HUES6 (cell line): ENCODE results near the gene PLCD4.
A peak's percentile ranks its signal among the peaks of the same experiment; 100 is the strongest.

Experiments
- H3K27ac ChIP-seq: 2 replicates; pipeline ENCODE4 v1.7.0; 2013; ENCODE audit warnings: low read depth, mild to moderate bottlenecking, low read length, inconsistent platforms
- H3K27me3 ChIP-seq: 2 replicates; pipeline ENCODE4 v1.6.1; 2013; ENCODE audit warnings: low read length; ENCODE audit not compliant: control insufficient read depth, insufficient read depth
- H3K36me3 ChIP-seq: 2 replicates; pipeline ENCODE4 v1.6.1; 2013; ENCODE audit warnings: low read length; ENCODE audit not compliant: control insufficient read depth, insufficient read depth
- H3K4me1 ChIP-seq: 2 replicates; pipeline ENCODE4 v1.6.1; 2013; ENCODE audit warnings: low read length; ENCODE audit not compliant: control insufficient read depth, insufficient read depth
- H3K4me3 ChIP-seq: 2 replicates; pipeline ENCODE4 v1.5.1; 2013; ENCODE audit warnings: low read depth, low read length
- H3K9ac ChIP-seq: one replicate; pipeline ENCODE4 v1.6.1; 2013; ENCODE audit warnings: mild to moderate bottlenecking, low read length
- H3K9me3 ChIP-seq: 2 replicates; pipeline ENCODE4 v1.6.1; 2013; ENCODE audit warnings: low read depth, low read length; ENCODE audit not compliant: control insufficient read depth, insufficient read depth

Gene PLCD4

GRCh38 chr2:218671097-218671653, 63.5 kb downstream of the PLCD4 start:
- H3K9me3 ChIP-seq, result no peaks in the 10 kb centered on the region
- peak overlapping the region; percentile 1; the same call in 1 of the 2 replicates for H3K27ac ChIP-seq
- H3K4me1 ChIP-seq, result peaks cover 8% of the 10 kb centered on the region; the same call in 1 of the 2 replicates
- H3K4me3 ChIP-seq, result peak overlapping the region; percentile 77
- peaks cover 30% of the 10 kb centered on the region for H3K36me3 ChIP-seq
- H3K9ac ChIP-seq, result peak overlapping the region; percentile 98
- H3K27me3 ChIP-seq, result no peaks in the 10 kb centered on the region

GRCh38 chr2:218671654-218672566, 64.2 kb downstream of the PLCD4 start, which contains the start of the genes RNF25 and STK36:
TSS of gene RNF25 (minus strand) at chr2:218672002. CDS start at chr2:218671970, 32 bp downstream.
TSS of gene STK36 (plus strand) at chr2:218672086. CDS start at chr2:218672830, 744 bp downstream.
- Histone ChIP-seq H3K9ac (peak within 1 kb of the TSS; percentile 98), H3K4me1 (peaks cover 8% of the 10 kb centered on the region; the same call in 1 of the 2 replicates), H3K27ac (peak within 1 kb of the TSS; percentile 87), H3K36me3 (peaks cover 26% of the 10 kb centered on the region), H3K4me3 (peak within 1 kb of the TSS; percentile 77), H3K9me3 (no peaks in the 10 kb centered on the region), H3K27me3 (no peaks in the 10 kb centered on the region)

GRCh38 chr2:218679119-218679518, 71.4 kb downstream of the PLCD4 start:
- H3K36me3 ChIP-seq, result peaks cover 50% of the 10 kb centered on the region
- no peak overlapping the region for H3K27ac ChIP-seq
- H3K9ac ChIP-seq, result no peak overlapping the region
- no peaks in the 10 kb centered on the region for H3K9me3 ChIP-seq
- no peaks in the 10 kb centered on the region for H3K4me1 ChIP-seq
- H3K4me3 ChIP-seq, result no peak overlapping the region
- H3K27me3 ChIP-seq, result no peaks in the 10 kb centered on the region

- no peak overlapping the region for H3K4me3 ChIP-seq
- H3K27ac ChIP-seq, result no peak overlapping the region
- no peaks in the 10 kb centered on the region for H3K4me1 ChIP-seq
- no peaks in the 10 kb centered on the region for H3K9me3 ChIP-seq
- no peaks in the 10 kb centered on the region for H3K27me3 ChIP-seq
- peaks cover 54% of the 10 kb centered on the region for H3K36me3 ChIP-seq
- H3K9ac ChIP-seq, result no peak overlapping the region
These were observed 72.4 kb downstream of the PLCD4 start for GRCh38 chr2:218680061-218680460.
